NCI-H460 (cell line): ENCODE results near the gene SLC7A4. TPM values are rescaled to one million over a fixed set of nuclear protein-coding genes. Genes with fewer than 3 reads are reported as not detected.
"Not testable (repeated sequence)": the region's sequence is repeated elsewhere in the genome, so short reads cannot be mapped to it uniquely, and the experiment has no call there.

Experiments
- DNase-seq: peaks from one replicate; pipeline ENCODE4 v3.0.0-alpha.2; 2016; ENCODE audit warnings: low read depth; ENCODE audit errors: extremely low read depth
- polyA plus RNA-seq: library from polyadenylated mRNA; depleted of rRNA; stranded (reverse); fragments of >200 nt; gene quantifications from 2 replicates; pipeline ENCODE4 v1.2.3, GENCODE V29; 2014; cell fraction: nucleus; rRNA removed
- total RNA-seq: library from RNA; depleted of rRNA; stranded (reverse); fragments of >200 nt; shearing (Covaris generic); gene quantifications from 2 replicates; pipeline ENCODE4 v1.2.3, GENCODE V29; 2014; rRNA removed

SLC7A4 gene, protein sequence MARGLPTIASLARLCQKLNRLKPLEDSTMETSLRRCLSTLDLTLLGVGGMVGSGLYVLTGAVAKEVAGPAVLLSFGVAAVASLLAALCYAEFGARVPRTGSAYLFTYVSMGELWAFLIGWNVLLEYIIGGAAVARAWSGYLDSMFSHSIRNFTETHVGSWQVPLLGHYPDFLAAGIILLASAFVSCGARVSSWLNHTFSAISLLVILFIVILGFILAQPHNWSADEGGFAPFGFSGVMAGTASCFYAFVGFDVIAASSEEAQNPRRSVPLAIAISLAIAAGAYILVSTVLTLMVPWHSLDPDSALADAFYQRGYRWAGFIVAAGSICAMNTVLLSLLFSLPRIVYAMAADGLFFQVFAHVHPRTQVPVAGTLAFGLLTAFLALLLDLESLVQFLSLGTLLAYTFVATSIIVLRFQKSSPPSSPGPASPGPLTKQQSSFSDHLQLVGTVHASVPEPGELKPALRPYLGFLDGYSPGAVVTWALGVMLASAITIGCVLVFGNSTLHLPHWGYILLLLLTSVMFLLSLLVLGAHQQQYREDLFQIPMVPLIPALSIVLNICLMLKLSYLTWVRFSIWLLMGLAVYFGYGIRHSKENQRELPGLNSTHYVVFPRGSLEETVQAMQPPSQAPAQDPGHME
- not detected in 2 replicates for total RNA-seq
- not detected in 2 replicates for polyA plus RNA-seq

DNA sequence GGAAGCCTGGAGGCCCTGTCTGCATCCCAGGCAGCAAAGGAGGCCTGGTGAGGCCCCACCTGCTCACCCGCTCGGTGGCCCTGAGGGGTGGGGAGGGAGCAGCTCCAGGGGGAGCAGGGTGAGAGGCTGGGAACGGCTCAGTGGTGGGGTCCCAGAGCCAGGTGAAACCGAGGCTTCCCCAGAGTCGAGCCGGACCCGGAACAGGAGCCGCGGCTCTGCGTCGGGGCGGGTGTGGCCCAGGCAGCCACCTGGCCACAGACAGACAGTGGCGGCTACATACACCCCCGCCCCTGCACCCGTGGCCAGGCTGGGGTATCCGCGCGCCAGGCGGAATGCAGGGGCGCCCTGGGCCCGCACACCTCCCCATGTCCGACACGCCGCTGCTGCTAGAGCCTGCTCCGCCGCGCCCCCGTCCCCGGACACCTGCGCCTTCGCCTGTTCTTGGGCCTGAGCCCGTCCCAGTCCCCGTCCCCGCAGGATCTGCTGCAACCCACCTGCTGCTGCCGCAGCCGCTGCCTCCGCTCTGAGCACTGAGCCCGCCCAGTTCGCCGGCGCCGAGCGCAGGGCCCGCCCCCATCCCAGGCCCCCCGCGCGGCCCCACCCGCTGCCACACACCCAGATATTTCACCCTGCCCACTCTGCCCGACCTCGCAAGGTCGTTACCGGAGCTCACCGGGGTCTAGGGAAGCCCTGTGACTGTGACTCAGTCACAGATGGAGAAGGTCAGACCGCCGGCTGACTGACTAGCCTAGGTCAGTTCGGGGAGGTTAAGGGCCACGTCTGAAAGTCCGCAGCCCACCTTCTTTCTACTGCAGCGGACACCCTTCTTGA, at the start of gene SLC7A4:
SLC7A4 (minus strand) TSS at position 525 of the 831 bp plus-strand sequence. CDS start 749 bp downstream, outside the sequence.
- DNase-seq: no peak

DNA sequence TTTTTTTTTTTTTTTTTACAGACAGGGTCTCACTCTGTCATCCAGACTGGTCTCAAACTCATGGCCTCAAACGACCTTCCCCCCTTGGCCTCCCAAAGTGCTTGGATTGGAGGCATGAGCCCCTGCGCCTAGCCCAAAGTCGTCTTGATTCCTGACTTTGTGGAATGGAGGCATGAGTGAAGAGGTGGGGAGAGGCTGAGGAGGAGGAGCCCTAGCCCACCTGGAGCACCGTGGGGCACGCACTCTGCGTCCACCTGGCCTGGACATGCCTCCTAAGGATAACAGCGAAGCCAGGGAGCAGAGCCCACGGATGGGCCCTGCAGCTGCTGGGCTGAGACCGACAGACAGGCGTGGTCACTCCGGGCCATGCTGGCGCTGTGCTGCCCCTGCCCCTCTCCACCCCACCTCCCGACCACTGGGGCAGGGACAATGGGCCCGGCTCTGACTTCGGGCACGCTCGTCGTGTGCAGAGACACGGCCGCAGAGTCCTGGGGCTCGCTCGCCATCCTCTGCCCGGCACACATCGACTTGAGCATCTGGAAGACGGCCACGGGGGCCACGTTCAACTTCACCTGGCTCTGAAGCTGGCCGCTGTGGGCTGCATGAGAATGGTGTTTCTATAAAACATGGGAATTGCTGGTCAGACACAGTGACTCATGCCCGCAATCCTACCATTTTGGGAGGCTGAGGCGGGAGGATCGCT, 48.2 kb upstream of the SLC7A4 start:
- DNase-seq: no peak

- no peak for DNase-seq
These were observed 47.1 kb upstream of the SLC7A4 start for GRCh38 chr22:21079493-21079892.

GRCh38 chr22:21078916-21079315, 46.6 kb upstream of the SLC7A4 start:
- DNase-seq: no peak

GRCh38 chr22:21077884-21078508, 45.6 kb upstream of the SLC7A4 start:
- DNase-seq: no peak

GRCh38 chr22:21076912-21077625, 44.7 kb upstream of the SLC7A4 start:
- no peak for DNase-seq

DNA sequence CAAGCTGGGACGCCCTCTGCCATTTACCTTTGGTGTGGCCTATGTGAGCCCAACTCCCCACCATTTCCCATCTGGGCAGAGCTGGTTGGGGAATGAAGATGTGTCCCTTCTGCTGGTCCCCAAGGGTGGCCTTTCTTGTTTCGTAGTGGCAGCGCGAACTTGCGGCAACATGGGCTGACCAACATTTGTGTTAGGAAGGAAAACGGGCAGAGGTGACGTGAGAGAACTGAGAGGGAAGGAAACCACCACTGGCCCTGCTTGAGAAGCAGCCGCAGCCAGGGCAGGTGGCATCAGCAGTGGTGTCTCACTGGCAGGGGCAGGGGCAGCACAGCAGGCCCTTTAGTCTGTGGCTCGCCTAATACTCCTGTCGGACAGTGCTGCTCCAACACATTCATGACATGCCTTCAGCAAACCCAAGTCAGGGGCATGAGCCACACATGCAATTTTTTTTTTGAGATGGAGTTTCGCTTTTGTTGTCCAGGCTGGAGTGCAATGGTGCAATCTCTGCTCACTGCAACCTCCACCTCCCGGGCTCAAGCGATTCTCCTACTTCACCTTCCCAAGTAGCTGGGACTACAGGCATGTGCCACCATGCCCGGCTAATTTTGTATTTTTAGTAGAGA, 43.3 kb upstream of the SLC7A4 start:
- DNase-seq: no peak

GRCh38 chr22:21074102-21074715, 41.8 kb upstream of the SLC7A4 start:
- no peak for DNase-seq

GRCh38 chr22:21073482-21073881, 41.1 kb upstream of the SLC7A4 start:
- DNase-seq: no peak

DNA sequence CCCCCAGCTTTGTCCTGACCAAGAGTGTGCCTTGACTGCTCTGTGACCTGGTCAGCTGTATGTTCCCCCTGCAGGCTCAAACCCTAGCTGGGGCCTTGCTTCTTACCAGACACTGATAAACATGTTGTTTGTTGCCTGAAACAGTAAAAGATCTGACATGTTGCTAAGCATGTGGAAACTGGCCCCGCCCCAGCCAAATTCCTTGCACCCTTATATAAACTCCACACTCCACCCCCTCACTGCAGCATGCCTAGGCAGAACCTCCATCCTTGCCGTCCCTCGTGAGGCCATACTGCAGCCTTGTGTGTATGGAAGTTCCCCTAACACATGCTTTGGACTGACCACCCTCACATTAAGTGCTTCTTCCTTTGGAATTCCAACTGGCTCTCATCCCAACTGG, 40.7 kb upstream of the SLC7A4 start:
- no peak for DNase-seq

- DNase-seq: not testable (repeated sequence)
These were observed 39.4 kb upstream of the SLC7A4 start for GRCh38 chr22:21071796-21072195.

DNA sequence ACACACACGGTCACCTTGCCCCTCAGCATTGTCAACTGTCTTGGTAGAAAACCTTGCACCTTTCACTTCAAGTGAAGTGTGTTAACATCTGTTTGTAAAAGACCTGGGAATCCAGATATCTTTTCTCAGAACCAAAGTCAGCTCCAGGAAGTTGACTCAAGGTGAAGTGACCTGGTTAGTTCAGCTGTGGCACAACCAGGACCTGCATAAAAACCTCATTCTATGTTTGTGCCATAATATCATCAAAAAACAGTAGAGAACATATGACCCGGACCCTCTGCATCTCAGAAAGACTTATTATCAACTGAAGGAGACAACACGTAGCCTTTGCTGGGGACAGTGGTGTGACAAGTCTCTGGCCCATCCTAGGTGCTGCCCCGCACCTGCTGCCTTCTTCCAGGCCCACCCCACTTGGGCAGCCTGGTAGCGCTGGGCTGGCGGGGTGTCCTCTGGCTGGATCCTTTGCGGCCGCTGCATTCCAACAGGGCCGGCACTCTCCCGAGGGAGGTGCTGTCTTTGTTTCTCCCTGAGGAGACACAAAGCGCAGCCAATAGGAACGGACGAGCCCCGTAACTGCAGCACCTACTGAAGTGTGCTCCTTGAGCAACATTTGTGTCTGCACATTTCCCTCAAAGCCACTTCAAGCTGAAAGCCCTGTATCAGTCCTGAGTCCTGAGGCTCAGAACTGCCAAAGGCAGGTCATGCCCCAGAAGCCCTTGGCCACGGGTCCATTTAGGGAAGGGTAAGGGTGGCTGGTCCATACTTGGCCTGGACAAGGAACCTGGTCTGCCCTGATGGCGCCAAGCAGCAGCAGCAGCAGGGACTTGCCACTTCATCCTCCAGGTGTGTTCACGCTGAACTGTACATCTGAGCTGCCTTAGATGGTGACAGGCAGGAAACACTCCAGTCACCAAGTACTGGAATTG, 38.6 kb upstream of the SLC7A4 start:
- DNase-seq: no peak

DNA sequence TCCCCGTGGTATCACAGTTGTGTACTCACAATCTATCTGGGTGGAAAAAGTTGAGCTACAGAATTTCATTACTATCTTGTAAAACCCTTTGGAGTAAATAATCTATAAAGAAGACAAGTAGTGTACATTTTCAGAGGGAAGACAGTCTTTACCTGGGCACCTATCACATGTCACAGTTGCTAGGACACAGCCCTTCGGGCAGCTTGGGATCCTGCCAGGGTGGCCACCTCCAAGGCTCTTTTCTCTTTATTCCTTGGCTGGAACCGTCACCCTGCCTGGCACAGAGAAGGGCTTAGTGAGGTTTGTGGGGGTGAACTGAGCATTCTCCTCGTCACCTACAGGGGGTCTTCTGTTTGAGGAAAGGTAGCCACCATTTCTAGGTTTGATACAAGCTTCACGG, 37.0 kb upstream of the SLC7A4 start:
- no peak for DNase-seq

GRCh38 chr22:21068681-21069276, 36.4 kb upstream of the SLC7A4 start:
- no peak for DNase-seq

DNA sequence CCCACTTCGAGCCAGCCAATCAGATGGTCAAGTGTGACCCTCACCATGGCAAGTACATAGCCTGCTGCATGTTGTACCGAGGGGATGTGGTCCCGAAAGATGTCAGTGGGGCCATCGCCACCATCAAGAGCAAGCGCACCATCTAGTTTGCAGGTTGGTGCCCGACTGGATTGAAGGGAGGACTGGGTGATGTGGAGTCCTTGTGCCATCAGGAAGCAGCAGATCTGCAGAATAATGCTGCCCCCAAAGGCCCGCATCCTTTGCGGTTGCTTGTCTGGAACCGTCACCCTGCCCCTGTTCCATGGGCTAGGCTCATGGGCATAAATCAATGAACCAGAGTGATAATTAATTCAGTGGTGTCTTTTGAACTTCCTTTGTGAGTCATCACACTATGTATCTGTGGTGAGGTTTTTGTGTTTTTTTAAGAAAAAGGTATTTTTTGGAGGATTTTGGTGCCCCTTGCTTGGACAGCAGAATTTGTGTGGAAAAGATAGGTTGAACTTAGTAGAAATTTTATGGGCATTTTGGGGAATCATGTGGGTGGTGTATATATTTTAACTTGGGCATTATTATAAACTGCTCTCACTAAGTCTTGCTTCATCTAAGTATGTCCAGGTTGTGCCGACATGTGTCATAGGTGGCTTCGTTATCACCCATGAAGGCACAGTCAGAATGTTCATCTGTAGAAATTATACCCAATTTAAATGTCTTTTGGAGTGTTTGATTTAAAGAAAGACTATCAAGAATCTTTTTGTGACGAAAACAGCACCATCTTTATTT, 35.7 kb upstream of the SLC7A4 start:
- DNase-seq: no peak
